ENCODE measurements around the gene NEU4.
"Not testable (repeated sequence)": the region's sequence is repeated elsewhere in the genome, so short reads cannot be mapped to it uniquely, and the experiment has no call there.

NEU4 gene, protein sequence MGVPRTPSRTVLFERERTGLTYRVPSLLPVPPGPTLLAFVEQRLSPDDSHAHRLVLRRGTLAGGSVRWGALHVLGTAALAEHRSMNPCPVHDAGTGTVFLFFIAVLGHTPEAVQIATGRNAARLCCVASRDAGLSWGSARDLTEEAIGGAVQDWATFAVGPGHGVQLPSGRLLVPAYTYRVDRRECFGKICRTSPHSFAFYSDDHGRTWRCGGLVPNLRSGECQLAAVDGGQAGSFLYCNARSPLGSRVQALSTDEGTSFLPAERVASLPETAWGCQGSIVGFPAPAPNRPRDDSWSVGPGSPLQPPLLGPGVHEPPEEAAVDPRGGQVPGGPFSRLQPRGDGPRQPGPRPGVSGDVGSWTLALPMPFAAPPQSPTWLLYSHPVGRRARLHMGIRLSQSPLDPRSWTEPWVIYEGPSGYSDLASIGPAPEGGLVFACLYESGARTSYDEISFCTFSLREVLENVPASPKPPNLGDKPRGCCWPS

DNA sequence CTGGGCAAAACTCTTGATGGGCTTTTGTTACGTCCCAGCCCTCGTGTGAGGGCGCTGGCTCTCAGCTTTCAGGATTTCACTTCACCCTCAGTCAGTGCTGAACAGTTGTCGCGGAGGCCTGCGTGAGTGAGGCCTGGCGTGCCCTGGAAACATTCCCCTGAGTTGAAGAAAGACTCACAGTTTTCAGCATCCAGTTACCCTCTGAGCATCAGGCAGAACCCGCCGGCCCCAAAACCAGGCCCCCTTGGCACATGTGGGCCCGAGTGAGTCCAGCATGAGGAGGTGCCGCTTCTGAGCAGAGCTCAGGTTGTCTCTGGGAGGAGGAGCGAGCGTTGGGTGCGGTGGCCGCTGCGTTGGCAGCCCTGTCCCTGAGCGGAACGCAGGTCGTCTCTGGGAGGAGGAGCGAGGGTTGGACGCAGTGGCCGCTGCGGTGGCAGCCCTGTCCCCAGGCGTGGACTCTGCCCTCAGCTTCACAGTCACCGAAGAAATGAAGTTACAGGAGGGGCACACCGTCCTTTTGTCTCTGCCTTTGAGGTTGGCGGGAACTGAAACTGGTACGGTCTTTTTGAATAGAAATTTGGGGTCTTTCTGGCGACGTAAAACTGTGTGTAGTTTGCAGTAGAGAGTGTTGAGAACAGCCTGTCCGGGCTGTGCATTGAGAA is at the start of gene NEU4:
TSS of gene NEU4 (plus strand) at position 473 of the 662 bp plus-strand sequence. CDS start 5,292 bp downstream, outside the sequence.
- no peak for DNase-seq

DNA sequence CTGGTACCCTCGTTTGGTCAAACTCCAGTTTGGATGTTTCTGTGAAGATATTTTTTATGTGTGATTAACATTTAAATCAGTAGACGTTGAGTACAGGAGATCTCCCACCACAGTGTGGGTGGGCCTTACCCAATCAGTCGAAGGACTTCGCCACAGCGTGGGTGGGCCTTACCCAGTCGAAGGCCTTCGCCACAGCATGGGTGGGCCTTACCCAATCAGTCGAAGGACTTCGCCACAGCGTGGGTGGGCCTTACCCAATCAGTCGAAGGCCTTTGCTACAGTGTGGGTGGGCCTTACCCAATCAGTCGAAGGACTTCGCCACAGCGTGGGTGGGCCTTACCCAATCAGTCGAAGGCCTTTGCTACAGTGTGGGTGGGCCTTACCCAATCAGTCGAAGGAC is 49.1 kb upstream of the NEU4 start:
- DNase-seq, result not testable (repeated sequence)

DNA sequence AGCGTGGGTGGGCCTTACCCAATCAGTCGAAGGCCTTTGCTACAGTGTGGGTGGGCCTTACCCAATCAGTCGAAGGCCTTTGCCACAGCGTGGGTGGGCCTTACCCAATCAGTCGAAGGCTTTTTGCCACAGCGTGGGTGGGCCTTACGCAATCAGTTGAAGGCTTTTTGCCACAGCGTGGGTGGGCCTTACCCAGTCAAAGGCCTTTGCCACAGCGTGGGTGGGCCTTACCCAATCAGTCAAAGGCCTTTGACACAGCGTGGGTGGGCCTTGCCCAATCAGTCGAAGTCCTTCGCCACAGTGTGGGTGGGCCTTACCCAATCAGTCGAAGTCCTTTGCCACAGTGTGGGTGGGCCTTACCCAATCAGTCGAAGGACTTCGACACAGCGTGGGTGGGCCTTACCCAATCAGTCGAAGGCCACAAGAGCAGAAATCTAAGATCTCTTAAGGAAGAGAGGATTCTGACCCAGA is 48.7 kb upstream of the NEU4 start:
- no peak for DNase-seq

DNA sequence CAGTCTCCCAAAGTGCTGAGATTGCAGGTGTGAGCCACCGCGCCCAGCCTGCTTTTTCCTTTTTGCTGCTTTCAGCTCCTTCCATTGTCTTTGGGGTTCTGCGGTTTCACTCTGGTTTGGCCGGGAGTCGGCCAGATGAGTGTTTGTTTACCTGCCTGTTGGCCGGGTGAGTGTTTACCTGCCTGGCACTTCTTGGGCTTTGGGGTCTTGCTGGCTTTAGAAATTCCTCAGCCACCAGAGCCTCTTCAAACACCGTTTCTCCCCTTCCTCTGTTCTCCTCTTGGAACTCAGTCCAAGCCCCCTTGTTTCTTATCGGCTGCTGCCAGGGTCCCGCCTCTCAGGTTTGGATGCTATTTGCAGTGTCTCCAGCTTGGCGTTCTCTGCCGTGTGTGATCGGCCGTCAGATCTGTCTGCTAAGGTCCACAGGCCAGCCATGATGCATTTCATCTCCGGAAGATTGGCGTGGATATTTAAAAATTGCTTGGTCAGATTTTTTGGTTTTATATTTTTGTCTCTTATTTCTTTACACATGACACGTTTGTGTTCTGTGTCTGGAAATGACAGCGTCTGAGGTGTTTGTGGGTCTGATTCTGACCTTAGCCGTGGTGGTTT is 46.6 kb upstream of the NEU4 start:
- DNase-seq, result peak; percentile 32

DNA sequence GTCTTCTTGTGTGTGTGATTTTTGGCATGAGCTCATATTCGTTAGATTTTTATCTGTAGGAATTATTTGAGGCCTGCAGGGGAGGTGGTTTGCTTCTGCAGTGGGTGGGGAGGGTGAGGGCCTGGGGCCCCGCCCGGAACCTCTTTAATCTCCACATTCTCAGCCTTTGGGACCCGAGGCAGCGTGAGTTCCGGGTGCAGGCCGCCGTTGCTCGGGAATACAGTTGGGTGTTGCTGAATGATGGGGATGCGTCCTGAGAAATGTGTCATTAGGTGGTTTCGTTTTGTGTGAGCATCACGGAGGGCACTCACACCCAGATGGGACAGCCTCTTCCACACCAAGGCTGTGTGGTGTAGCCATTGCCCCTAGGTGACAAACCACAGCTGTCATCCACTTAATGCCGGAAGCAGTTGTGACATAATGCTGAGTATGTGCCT is 46.0 kb upstream of the NEU4 start:
- DNase-seq, result peak; percentile 87

DNA sequence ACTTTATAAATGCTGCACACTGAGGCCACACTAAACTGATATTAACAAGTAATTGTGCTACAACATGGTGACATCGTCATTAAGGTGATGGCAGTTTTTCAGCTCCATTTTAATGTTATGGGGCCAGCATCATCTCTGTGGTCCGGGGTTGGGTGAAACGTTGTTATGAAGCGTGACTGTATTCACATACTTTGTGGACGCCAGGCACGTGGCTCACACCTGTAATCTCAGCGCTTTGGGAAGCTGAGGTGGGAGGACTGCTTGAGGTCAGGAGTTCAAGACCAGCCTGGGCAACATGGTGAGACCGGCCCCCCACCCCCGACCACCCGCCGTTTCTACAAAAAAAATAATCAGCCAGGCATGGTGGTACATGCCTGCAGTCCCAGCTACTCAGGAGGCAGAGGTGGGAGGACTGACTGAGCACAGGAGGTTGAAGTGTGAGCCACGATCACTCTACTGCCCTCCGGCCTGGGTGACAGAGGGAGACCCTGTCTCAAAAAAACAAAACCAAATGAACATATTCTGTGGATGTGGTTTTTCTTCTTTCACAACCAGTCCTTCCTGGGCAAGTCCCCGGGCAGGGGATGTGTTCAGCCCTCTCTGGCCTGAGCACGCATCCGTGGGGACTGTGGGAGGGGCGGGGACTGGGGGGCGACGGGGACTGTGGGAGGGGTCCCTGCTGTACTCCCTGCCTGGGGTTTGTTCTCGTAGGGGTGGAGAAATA is 45.3 kb upstream of the NEU4 start:
- peak; percentile 53 for DNase-seq

DNA sequence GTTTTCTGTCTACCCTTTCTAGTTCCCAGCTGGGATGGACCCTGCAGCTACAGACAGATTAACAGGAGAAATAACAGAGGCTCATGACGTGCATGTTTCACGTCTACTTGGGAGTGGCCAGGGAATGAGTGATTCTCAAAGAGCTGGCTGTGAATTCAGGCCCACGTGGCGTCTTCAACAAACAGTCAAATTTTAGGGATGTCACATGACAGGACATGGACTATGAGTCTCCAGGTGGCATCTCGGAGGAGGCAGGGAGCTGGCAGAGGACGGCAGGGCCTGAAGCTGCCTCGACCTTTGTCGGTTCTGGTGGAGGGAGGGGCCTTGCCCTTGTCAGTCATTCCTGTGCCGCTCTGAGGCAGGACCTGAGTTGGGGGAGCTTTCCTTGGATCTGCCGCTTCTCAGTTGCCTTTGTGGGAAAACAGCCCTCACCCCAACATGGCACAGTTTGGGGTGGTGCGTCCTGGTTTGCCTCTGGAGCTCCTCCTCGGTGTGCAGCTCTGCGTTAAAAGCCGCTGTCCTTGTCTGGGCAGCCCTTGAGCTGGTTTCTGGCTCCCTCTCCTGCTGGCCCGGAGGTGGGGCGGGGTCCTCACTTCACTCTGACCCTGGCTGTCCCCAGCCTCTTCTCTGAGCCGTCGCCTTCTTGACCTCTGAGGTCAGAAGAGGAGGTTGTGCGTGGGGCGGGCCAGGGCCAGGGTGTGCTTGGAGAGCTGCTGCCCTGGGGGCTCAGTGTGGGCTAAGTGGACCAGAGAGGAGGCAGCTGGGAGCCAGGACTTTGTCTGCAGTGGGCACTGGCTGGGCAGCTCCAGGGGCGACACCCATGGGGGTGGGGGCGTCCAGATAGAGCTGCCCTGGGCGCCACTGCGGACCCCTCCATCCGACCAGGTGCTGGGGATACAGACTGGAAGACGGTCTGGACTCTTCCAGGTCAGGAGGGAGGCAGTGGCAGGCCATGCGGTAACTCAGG is 44.4 kb upstream of the NEU4 start:
- peak; percentile 33 for DNase-seq

DNA sequence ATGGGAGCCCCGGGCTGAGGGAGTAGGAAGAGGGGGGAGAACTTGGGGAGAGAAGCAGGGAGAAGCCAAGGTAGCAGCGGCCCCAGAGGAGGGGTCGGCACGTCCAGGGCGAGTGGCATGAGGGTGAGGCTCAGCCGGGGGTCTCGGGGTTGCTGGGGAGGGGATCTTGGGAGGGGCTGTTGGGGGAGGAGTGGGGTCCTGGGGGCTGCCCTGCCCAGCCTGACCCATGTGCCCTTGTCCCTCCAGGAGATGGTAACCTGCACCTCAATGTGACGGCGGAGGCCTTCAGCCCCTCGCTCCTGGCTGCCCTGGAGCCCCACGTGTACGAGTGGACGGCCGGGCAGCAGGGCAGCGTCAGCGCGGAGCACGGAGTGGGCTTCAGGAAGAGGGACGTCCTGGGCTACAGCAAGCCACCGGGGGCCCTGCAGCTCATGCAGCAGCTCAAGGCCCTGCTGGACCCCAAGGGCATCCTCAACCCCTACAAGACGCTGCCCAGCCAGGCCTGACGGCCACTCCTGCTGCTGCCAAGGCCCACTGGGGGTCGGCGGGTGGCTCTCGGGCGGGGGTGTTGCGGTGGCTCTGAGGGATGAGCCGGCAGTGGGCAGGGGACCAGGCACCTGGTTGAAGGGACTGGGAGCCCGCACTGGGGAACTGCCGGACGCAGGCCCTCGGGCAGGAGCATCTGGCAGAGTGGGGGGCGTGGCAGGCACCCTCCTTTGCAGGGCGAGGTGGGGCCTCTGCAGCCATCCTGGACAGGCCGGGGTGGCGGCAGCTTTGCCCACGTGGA is 41.3 kb upstream of the NEU4 start:
- DNase-seq, result no peak

DNA sequence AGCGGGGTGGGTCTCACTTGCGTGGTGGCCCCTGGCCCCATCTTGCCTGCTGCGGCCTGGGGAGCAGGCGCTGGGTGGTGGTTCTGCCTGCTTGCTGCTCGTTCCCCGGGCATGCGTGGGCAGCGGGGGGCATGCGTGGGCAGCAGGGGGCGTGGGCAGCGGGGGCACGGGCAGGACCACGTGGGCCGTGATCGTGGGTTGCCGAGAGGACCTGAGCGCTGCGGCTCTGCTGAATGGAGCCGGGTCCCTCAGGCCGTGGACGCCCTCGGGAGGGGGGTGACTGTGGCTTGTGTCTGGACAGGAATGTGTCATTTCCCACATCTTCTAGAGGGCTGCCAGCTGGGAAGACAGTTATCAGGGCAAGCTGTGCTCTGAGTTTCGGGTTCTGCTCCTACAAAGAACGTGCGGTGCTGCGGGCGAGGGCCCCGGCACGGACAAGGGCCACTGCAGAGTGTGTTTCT is 40.7 kb upstream of the NEU4 start:
- no peak for DNase-seq

DNA sequence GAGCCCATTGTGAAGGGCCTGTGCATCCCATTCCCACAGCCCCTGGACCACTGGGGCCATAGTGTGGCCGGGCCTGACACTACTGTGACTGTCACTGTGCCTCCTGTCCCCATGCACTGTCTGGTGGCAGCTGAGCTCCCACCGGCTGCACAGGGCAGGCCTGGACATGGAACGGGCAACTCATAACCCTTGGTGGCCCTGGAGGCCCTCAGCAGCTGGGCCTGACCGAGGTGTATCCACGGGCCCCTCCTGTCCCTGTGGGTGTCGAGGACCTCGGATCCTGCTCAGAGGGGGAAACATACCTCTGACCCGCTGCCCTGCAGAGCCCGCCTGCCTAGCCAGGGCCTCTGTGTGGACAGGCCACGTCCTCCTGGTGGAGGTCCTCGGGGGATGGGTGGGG is 40.1 kb upstream of the NEU4 start:
- DNase-seq, result no peak

DNA sequence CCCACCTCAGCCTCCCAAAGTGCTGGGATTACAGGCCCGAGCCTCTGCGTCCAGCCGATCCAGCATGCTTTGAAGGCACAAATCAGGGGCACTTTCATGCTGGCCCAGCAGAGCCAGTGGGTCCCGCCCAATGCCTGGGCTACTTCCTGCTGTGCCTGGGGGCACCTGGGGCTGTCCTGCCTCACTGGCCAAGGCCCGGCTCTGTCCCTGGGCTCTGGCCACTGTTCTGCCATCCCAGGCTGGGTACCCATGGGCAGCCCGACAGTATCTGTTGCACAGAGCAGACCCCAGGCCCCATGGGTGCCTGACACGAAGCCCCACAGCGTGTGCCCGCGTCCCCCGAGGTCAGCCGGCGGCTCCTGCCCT is 39.2 kb upstream of the NEU4 start:
- DNase-seq, result no peak

DNA sequence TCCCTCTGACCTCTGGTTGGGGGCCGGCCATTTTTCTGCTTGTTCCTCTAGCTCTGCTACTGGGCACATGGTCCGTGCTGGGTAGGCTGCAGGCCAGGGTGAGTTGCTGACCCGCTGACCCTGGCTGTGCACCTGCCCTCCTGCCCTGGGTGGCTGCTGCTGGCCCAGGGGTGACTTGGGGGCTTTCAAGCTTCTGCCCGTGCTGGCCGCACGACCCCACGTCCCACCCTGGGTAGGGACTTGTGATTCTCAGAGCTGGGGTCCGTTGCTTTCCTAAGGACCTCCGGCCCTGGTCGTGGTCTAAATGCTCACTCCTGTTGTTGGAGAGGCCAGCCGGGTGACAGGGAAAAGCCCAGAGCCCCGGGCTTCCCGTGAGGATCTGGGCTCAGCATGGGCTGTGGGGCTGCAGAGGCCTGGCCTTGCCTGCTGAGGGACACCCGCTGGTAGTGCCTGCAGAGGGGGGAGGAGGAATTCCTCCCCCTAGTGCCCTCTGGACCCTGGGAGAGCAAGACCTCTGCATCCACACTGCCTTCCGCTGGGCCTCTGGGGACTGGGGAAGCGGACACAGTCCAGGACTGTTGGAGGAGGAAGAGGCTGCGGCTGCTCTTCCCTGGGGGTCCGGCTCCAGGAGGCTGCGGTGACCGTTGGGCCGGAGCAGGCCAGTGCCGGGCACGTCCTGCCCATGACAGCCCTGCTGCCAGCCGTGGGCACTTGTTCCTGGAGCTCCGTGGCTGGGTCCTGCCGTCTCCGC is 38.6 kb upstream of the NEU4 start:
- no peak for DNase-seq

DNA sequence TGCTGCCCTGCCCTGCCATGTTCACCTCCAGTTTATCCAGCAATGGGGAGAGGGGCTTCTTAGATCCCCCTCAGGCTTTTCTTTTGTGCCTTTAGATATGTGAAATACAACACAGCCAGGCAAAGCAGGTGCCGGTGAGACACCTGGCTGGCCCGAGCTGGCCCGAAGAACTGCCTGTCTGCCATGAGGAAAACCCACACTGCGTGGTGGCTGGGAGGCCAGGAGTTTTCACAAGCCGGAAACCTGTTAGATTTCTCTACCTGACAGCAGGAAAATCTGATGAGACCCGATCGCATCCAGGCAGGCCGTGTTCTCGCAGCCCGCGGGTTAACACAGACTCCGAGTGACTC is 38.1 kb upstream of the NEU4 start:
- DNase-seq, result no peak

DNA sequence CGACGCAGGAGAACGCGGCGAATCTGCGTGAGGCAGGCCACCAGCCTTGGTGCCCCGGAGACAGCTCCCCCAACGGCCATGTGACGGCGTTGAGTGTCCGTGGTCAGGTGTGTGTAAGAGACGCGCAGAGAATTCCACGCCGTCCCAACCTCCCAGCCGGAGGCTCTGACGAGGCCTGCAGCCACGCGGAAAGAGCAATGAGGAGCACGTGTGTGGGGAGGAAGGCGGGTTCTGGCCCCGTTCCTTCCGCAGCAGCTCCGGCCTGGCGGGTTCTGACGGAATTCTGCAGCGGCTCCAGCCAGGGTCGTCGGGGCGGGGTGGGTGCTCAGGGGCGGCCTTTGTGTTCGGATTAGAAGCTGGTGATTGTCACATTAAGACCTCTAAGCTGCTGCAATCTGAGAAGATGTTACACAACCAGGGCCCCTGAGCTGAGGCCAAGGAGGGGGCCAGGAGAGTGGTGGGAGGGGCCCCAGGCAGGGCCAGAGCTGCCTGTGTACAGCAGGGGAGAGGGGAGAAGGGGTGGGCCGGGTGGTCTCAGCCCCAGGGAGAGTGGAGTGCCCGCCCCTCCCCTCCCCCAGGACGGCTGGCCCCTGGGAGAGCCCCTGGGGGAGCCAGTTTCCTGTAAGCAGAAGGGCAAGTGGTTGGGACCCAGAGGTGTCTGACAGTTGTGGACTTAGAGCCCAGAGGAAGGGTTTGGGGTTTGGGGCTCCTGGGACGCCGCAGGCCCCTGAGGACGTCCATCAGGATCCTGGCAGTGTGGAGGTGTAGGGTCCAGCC is 37.5 kb upstream of the NEU4 start:
- DNase-seq, result no peak

DNA sequence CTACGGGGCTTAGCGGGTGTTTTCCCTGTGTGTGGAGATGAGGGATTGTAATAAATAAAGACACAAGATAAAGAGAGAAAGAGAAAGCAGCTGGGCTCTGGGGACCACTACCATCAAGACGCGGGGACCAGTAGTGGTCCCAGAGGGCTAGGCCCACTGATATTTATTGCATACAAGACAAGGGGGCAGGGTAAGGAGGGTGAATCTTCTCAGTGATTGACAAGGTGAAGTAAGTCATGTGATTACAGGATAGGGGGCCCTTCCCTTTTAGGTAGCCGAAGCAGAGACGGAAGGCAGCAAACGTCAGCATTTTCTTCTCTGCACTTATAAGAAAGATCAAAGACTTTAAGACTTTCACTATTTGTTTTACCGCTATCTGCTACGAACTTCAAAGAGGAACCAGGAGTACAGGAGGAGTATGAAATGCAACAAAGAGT is 36.9 kb upstream of the NEU4 start:
- peak; percentile 67 for DNase-seq

DNA sequence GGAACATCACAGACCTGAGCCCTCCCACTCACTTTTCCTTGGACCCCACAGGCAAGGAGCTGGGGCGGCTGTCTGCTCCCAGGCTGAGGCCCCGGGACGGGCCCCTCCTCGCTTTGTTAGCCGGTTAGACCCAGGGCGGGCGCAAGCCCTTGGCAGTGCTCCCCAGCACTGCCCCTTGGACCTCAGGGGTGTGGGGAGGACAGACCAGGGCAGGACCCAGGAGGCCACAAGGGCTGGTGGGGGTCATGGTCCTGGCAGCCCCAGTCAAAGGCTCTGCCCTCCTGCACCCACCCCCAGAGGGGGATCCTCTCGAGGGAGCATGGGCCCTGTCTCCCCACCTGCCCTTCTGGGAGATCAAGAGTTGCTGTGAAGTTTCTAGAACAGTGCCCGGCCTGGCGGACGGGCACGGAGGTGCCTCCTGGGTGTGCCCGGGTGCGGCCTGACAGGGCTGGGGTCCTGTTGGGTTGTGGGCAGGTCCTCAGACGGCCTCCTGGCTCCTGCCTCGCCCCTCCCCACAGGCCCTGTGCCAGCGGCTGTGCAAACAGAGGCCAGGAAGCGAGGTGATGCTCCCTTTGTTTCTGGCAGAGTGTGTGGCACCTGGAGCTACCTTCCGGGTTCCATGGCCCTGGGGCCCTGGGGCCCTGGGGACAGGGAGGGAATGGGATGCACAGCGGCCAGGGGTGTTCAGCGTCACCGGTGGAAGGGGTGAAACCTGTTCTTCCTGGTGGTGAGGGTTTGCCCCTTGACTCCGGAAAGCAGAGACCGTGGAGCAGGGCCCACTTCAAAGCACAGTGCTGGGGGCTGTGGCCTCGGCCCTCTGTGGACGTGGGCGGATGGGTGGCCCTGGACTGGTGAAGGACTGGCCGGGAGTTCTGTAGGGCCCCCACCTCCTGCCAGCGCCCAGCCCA is 35.2 kb upstream of the NEU4 start:
- no peak for DNase-seq

DNA sequence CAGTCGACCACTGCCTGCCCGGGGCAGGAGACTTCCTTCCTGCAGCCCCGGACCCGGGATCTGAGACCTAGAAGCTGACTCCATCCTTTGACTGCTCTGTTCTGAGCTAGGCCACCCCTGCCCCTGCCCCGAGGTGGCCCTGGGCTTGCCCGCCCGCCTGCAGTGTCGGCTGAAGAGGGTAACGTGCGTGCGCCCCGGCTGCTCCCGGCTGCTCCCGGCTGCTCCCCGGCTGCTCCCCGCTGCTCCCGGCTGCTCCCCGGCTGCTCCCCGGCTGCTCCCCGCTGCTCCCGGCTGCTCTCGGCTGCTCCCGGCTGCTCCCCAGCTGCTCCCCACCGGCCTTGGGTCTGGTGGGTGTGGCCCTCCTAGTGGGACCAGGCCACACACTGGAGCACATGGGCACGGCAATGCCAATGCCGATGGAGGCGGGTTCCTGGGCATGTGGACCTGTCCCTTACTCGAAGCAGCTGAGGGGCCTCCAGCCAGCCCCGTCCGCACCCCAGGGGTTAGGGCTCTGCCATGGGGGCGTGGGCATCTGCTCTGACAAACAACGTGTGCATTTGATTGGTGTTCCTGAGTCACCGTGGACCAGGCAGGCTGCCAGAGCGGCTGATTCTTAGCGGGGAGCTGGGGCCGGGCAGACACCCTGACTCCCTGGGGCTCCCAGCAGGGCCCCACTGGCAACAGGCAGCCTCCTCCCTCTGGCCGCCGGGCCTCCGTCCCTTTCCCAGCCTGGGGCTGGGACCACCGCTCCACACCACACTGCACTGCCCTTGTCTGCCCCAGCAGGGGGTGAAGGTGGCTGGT is 34.4 kb upstream of the NEU4 start:
- no peak for DNase-seq
